RKO (cell line): ENCODE data around the gene DNAAF1.
A peak's percentile ranks its signal among the peaks of the same experiment; 100 is the strongest.
"Not testable (repeated sequence)": the region's sequence is repeated elsewhere in the genome, so short reads cannot be mapped to it uniquely, and the experiment has no call there.

Experiments used
- DNase-seq: peaks from one replicate; pipeline ENCODE4 v3.0.0-alpha.2; 2016; ENCODE audit warnings: low spot score

The DNAAF1 gene

GRCh38 chr16:84212154-84212553 lies 67.0 kb downstream of the DNAAF1 start:
- no peak for DNase-seq

- no peak for DNase-seq
Observed at GRCh38 chr16:84212631-84213030, 67.5 kb downstream of the DNAAF1 start.

GRCh38 chr16:84214451-84215066 lies 69.5 kb downstream of the DNAAF1 start:
- no peak for DNase-seq

- no peak for DNase-seq
Observed at GRCh38 chr16:84215531-84215930, 70.4 kb downstream of the DNAAF1 start.

- DNase-seq, result not testable (repeated sequence)
Observed at GRCh38 chr16:84216144-84216543, 71.0 kb downstream of the DNAAF1 start.

- DNase-seq, result no peak
Observed at GRCh38 chr16:84218176-84218823, 73.2 kb downstream of the DNAAF1 start.

GRCh38 chr16:84218956-84219355 lies 73.8 kb downstream of the DNAAF1 start:
- no peak for DNase-seq

- DNase-seq, result no peak
Observed at GRCh38 chr16:84220851-84221250, 75.7 kb downstream of the DNAAF1 start.

GRCh38 chr16:84223456-84223855 lies 78.3 kb downstream of the DNAAF1 start:
- peak; percentile 10 for DNase-seq

- no peak for DNase-seq
Observed at GRCh38 chr16:84224554-84224953, 79.4 kb downstream of the DNAAF1 start.

GRCh38 chr16:84225126-84225525 lies 80.0 kb downstream of the DNAAF1 start:
- no peak for DNase-seq

- no peak for DNase-seq
Observed at GRCh38 chr16:84225571-84225970, 80.5 kb downstream of the DNAAF1 start.

GRCh38 chr16:84226026-84226425 lies 80.9 kb downstream of the DNAAF1 start:
- DNase-seq, result no peak
